Motor neuron (in vitro differentiated cells): Measurements from ENCODE around the gene AK3. TPM values are rescaled to one million over a fixed set of nuclear protein-coding genes. Genes with fewer than 3 reads are reported as not detected.

Experiments used
- total RNA-seq, 8 experiments: library from RNA; unstranded; fragments of 300-600 nt; gene quantifications; 2 replicates each; pipeline versions ENCODE4 v1.2.3 to v1.2.4, GENCODE V29; 2022

The AK3 gene
- total RNA-seq, 8 experiments from 2014 or later = 29.0 to 99.5 (median 42.3) TPM

Other genes with a start within 250 kb of the AK3 start
- 10 to 100 TPM in 5 of 8 experiments, 1 to 10 TPM in 3; 8.8 to 13.1 (median 10.5) TPM for gene PLPP6, start 78.9 kb downstream of the AK3 start, total RNA-seq
- 10 to 100 TPM in 1 of 8 experiments, 1 to 10 TPM in 6, under 1 TPM in 1; 0.63 to 10.4 (median 2.1) TPM for gene SPATA6L, start 74.7 kb downstream of the AK3 start, total RNA-seq
- 10 to 100 TPM; 15.4 to 35.6 (median 22.8) TPM for gene CDC37L1, start 61.6 kb downstream of the AK3 start, total RNA-seq
- gene RCL1, start 51.7 kb upstream of the AK3 start, total RNA-seq = 10 to 100 TPM; 10.3 to 27.7 (median 18.6) TPM
- gene JAK2, start 244.1 kb upstream of the AK3 start, total RNA-seq = 10 to 100 TPM in 3 of 8 experiments, 1 to 10 TPM in 5; 6.5 to 28.2 (median 9.8) TPM